NCI-H82 (cell line): ENCODE measurements around the gene CDK14.
A peak's percentile ranks its signal among the peaks of the same experiment; 100 is the strongest.

ENCODE experiments used
- DNase-seq: peaks from one replicate; lab custom pipeline; 2025; lab: John Stamatoyannopoulos, UW

The CDK14 gene

DNA sequence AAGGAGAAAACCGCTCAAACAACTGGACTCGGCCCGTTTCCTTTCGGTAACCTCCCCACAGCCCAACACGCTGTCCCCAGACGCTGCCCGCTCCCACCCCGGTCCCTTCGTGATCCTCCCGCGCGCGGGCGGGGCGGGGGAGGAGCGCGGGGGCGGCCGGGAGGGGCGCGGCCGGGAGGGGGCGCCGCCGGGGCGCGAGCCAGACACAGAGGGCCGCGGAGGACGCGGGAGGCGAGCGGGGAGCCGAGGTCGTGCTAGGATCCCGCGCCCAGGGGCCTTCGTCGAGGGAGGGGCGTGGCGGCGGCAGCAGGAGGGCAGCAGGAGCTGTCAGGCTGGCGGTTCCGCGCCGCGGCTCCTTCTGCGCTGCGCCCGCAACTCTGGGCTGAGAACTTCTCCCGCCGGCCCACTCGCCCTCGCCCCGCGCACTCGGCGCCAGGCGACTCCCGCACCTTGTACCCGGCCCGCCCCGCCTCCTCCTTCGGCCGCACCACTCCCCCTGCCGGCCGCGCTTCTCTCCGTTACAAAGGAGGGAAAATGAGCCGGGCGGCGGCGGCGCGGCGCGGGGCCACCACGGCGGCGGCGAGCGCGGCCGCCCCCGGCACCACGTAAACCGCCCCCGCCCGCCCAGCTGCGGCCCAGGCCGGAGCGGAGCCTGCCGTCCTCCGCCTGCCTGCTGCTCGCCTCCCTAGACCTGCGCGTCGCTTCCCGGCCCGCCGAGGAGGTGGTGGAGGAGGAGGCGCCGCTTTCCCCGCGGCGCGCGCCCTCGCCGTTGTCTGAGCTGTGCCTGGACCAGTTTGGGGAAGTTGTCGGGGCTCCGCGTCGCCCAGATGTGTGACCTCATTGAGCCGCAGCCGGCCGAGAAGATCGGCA lies at the start of gene CDK14:
Gene CDK14, plus strand, starts transcription at position 521 of the 870 bp plus-strand sequence. Its CDS starts 307 bp downstream, at position 828.
- DNase-seq: peak; percentile 78

DNA sequence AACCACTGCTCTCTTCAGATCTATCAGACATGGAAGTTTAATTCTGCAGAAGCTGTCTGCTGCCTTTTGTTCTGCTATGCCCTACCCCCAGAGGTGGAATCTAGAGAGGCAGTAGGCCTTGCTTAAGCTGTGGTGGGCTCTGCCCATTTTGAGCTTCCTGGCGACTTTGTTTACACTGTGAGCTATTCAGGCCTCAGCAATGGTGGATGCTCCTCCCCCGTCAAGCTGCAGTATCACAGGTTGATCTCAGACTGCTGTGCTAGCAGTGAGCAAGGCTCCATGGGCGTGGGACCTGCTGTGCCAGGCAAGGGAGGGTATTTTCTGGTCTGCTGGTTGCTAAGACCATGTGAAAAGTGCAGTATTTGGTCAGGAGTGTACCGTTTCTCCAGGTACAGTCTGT lies 45.1 kb upstream of the CDK14 start:
- no peak for DNase-seq

DNA sequence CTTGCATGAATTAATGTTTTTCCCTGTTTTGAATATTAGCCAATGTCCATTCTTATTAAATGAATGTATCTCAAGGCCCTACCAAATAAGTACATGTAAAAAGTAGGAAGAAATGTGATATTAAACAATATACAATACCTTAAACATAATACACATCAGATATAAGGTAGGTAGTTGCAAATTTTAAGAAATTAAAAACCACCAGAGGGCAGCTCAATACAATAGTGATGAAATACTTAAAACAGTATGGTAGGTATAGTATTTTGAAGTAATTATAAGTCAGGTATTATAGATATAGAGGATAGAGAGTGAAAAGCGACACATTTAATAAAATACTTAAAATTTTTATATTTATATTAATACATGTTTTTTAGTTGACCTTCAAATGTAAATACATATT lies 43.6 kb upstream of the CDK14 start:
- DNase-seq: no peak

DNA sequence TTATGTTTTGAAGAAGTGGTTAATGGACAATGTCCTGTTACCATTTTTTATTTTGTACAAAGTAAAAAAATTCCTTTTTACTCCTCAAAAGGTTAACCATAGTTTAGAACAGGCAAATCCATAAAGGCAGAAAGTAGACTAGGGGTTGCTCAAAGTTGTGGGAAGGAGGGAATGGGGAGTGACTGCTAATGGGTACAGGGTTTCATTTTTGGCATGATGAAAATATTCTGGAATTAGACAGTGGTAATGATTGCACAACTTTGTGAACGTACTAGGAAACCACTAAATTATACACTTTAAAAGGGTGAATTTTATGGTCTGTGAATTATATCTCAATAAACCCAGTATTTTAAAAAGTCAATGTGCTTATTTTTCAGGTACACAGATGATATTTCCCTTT lies 35.4 kb upstream of the CDK14 start:
- no peak for DNase-seq

DNA sequence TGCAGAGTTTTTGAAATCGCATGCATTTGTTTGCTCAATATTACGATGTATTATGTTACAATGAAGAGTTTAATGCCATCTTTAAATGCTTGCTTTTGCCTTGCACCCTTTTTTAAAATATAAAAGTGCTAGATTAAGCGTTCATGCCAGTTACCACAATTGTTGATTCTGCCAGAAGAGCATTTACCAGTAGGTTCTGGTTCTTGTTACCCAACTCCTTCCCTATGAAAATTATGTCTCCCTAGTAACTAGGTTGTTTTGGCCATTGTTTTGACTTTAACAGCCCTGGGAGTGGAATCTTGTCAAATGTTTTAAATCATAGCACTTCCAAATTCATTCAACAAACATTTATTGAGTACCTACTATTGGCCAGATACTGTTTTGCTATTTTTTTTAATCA lies 32.8 kb upstream of the CDK14 start:
- no peak for DNase-seq

DNA sequence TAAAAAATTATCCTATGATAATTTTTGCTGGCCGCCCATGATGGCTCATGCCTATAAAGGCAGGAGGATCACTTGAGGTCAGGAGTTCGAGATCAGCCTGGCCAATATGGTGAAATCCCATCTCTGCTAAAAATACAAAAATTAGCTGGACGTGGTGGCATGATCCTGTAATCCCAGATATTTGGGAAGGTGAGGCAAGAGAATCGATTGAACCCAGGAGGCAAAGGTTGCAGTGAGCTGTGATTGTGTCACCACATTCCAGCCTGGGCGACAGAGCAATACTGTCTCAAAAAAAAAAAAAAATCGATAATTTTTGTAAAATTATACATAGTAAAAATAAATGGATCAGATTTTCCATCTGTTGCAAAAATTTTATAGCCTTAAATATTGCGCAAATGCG lies 31.7 kb upstream of the CDK14 start:
- no peak for DNase-seq

DNA sequence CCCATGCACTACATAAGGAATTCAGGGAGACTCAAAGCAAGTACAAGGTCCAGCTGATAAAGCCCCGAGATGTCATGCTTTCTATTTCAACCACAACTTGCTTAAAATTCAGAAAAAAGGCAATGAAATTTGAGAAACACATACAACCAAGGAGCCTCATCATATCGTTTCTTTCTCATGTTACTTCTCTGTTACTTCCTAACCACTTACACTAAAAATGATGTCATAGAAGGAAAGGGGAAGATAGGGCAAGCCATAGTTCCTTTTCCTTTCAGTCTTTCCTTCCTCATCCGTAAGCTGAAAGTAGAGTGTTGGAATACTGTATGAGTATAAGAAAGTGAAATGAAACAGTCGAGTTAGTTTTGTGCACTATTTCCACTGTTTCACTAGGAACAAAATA lies 27.9 kb upstream of the CDK14 start:
- no peak for DNase-seq

DNA sequence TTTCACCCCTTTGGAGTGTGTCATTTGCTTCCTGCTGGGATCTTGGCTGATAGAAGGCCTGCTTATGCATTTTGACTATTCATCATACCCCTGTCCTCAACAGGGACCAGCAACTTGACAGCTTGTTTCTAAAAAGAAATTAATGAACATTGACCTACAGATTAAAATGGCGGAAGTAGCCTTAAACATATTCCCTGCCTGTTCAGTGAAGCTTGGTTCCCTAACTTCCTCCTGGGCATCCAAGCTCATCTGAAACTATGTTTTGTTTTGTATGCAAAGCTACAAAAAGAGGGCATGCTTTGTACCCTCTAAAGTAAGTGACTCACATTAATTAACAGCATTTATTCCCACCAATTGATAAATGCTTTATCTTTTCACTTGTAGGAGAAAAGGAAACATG lies 26.8 kb upstream of the CDK14 start:
- no peak for DNase-seq

DNA sequence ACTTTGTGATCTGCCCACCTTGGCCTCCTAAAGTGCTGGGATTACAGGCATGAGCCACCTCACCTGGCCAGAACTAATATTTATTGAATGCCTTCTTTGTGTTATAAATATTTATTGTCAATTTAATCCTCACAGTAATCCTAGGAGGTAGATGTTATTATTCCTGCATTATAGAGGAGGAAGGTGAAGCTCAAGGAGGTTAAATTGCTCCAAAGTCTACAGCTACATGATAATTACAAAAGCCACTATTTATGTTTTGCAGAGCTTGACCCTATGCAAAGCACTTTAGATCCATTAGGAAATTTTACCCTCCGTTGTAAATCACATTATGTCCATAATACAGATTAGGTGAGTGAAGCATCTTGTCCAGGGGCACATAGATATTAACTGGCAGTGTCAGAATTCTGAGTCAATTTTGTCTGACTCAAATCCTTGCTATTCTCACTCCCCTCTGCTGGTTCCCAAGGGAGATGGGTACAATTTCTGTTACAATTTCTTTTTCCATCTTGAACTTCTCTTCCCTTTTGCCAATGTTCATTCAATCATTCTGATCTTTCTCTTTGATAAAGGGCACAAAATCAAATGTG lies 25.7 kb upstream of the CDK14 start:
- DNase-seq: peak; percentile 48

DNA sequence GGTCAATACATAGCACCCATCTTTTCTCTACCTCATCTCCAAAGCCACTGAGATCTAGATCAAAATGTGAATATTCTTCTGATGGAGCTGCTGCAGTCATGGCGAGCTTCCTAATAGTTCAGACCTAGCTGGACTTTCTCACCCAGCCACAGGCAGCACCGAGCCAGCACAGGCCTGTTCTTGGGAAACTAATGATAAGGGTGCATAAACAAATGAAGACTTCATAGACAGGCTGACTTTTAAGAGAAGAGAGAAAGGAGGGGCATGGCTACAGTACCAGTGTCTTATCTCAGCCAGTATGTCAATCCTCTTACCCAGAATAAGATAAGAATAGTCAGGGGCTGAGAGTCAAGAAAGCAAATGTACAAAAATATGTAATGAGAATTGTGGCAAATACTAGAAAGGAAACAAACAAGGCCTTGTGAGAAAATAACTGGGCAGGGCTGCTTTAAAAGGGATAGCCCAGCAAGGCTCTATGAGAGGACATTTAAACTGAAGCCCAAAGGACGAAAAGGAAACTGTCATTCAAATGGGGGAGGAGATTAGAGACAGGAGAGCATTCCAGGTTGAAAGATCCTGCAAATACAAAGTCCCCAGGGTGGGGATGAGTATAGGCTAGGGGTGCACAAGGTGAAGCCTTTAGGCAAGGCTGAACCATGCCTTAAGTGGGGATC lies 21.8 kb upstream of the CDK14 start:
- DNase-seq: no peak

DNA sequence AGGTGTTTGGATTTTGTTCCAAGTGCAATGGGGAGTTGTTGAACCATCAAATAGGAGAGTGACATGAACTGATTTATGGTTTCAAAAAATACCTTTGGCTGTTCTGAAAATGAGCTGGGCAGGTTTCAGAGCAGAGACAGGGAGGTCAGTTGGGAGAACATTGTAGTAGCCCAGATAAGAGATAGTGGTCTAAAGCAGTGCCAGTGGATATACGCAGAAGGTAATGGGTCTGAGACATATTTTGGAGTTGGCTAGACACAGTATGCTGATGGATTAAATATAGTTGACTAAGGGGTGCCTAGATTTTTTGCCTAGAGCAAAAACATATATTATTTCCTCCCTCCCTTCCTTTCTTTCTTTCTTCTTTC lies 21.3 kb upstream of the CDK14 start:
- no peak for DNase-seq

DNA sequence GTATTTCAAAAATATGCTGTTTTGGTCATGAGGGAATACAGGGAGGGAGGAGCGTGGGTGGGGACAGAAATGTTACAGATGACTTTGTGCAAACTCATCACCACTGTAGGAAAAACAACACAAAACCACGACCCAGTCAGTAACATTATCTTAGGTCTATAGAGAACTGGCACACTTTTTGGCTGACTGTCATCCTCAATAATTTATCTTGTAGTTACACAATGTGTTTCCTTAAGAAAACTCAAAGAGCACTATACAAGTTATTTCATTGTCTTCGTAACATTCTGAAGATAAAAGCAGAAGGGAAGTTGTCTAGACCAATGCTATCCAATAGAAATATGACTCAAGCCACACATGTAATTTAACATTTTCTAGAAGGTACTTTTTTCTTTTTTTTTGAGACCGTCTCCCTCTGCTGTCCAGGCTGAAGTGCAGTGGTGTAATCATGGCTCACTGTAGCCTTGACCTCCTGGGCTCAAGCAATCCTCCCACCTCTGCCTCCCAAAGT lies 16.9 kb upstream of the CDK14 start:
- no peak for DNase-seq

DNA sequence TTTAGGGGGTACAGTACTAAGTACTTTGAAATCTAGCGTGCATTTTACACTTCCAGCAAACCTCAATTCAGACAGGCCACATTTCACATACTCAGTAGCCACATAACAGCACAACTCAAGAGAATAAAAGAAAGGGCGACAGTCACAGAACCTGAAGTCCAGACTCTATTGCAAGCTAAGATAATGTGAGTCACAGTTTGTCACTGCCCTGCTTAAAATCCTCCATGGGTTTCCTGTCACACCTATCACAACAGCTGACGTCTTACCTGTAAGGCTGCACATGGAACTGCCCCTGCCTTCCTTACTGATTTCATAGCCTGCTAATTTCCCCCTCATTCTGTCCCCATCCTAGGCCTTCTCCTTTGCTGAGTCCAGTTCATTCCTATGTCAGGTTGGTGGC lies 16.1 kb upstream of the CDK14 start:
- no peak for DNase-seq

DNA sequence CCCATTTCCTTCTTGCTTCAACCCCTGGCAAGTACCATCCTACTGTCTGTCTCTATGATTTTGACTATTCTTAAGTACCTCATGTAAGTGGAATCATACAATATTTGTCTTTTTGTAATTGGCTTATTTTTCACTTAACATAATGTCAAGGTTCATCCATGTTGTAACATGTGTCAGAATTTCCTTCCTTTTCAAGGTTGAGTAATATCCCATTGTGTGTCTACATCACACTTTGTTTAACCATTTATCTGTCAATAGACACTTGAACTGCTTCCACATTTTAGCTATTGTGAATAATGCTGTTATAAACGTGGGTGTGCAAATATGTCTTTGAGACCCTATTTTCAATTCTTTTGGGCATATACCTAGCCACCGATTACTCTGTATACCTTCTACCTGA lies 14.0 kb upstream of the CDK14 start:
- no peak for DNase-seq

DNA sequence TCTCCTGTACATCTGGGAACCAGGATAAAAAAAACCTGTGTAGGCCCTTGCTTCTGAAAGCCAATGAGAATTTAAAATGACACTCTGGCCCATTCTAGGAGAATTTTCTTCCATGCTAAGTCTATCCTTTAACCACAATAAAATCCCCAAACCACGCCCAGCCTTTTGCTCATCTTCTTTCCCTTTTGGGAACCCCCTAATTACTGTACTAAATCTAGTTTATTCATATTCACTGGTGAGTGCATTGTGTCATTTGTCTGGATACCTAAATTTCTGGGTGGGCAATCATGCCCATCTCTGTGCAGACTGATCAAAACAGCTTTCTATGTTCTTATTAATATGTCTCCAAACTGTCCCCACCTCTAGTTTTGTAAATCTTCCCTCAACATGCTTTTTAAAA lies 11.7 kb upstream of the CDK14 start:
- DNase-seq: no peak

DNA sequence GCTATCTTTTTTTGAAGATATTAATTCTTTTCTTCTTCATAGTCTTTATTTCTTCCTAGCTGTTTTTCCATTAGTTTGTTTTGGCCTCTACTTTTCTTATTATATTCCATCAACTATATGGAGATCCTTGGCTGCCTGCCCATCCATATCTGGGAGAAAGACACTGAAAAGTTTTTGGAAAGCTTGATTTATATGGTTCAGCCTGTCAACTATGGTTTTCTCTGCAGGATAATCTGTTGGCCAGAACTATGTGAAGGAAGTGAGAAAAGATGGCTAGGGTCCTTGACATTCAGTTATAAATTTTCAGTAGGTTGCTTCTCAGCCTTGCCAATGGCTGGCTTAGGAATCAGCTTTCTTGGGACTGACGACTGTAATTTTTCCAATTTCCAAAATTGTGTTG lies 10.0 kb upstream of the CDK14 start:
- DNase-seq: no peak

DNA sequence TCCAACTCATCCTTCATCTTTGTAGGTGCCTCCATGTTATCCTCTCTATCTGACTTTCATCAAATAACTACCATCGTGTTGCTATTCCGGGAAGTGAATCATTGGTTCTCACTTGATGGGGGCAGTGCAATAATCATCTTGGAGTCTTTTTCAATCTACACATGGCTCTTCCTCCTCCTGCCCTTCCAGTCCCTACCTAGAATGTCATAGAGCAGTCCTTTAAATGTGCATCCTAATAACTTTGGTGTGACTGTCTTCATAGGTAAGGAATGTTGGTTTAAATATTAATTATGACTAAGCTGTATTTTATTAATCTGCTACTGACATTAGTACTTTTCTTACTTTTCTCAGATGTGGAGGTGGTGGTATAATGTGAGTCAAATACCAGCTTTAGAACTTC lies 8.4 kb upstream of the CDK14 start:
- DNase-seq: no peak

DNA sequence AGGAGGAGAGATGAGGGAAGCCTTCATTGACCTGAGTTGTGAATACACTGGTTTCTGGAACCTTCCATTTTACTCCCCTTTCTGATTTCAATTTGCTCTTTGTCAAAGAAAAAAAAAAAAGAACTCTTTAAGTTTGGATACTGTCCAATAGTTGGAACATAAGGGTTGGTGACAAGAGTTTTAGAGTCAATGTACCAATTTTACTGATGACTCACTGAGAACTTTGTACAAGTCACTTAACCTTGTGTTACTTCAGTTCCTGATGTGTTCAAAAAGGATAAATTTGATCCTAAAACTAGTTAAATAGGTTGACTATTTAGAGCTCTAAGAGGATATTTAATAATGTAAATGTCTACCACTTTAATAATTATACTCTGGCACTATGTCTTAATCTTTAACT lies 4.1 kb upstream of the CDK14 start:
- DNase-seq: no peak

DNA sequence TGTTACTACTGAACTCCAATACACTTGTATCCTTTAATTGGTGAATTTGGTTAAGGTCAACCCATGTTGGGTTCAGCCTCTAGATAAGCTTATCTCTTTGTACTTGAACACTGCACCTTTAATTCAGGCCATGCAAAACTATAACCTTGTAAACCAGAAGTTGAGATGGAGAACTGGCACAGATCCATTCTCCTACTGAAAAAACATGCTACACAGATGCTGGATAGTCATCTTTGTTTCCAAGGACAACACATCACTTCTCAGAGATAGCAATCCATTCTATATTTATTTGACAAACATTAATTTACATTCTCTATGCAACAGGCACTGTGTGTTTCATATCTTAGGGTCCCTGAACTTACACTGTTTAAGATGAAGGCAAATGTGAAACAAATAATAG lies 2.9 kb upstream of the CDK14 start:
- no peak for DNase-seq

DNA sequence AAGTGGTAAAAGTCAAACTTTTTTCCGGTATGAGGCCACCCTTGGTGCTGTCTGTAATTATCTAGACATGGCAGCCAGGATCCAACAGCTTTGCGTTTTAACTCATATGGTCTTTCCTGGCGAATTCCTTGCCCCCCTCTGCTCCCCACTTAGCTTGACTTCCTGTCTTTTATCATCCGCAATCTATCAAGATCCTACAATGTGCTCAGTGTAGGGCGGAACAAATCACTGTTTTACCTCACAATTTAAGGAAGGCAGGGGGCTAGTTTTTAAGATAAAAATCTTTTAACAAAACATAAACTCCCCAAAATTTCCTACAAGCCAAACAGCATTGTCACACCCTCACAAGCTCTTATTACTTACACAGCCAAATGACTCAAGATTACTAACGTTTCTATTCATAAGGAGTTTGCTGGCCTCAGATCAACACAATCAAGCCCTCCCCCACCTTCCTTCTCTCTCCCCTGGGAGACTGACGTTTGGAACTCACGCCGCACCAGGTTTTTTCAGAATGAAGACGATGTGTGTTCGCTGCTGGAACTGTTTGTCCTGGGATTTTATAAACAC lies 1.3 kb upstream of the CDK14 start:
- peak; percentile 31 for DNase-seq

DNA sequence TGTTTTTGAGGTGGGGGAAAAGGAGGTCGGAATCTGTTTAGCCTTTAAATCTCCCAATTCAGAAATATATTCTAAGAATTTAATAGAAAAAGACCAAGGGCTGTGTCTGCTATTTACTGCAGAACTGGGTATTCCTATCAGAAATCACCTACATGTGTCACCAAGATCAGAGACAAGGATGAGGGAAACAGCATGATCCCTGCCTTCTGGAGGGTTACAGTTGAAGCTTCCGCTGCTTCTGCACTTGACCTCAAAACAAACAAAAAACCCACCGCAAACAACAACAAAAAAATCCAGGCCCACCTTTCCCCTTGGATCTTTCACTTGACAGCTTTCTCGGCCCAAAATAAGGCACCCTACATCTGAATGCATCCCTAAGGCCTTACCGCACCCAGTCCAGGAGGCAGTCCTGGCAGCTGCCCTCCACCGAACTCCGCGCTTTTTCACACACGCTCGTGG lies 750 bp upstream of the CDK14 start:
- DNase-seq: no peak

DNA sequence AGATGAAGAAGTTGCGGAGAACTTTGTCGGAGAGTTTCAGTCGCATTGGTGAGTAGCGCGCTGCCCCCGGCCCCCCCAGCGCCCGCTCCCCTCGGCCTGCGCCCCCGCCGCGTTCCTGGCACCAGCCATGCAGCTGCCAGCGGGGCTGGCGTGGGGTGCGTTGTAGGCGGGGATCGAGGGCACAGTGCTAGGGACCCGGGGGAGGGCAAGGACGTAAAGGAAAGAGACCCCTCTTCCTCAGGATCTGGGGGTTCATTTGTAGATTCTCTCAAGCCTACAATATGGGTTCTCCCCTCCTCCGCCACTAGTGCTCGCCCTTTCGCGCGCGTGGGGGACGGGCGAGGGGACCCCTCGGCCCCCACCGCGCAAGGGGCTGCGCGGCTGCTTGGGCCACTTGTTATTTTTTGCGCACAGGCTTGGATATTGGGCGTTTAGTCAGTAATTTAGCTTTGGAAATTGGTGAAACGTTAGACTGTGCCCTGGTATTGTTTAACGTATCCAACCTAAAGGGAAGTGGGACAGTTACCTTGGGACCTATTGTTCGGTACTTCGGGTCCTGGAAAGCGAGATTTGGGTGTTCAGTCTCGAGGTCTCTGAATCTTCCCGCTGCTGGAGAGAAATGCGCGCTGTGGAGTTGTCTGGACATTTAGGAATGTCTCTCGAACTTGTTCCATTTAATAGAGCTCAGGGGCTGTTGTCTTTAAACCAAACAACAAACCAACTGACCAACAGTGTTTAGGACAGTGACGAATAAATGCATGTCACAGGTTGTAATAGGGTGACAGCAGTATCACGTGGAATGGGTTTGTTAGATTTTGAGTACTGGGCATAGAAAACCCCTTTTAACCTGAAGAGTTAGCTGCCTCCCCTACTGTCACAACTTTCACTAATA lies 796 bp downstream of the CDK14 start:
- peak; percentile 43 for DNase-seq
